ENCODE data around the gene BMP6. TPM values are rescaled to one million over a fixed set of nuclear protein-coding genes. Genes with fewer than 3 reads are reported as not detected.

The BMP6 gene
- total and polyA plus RNA-seq, 2 experiments from 2014 or later: 1.3 to 10.3 TPM

DNA sequence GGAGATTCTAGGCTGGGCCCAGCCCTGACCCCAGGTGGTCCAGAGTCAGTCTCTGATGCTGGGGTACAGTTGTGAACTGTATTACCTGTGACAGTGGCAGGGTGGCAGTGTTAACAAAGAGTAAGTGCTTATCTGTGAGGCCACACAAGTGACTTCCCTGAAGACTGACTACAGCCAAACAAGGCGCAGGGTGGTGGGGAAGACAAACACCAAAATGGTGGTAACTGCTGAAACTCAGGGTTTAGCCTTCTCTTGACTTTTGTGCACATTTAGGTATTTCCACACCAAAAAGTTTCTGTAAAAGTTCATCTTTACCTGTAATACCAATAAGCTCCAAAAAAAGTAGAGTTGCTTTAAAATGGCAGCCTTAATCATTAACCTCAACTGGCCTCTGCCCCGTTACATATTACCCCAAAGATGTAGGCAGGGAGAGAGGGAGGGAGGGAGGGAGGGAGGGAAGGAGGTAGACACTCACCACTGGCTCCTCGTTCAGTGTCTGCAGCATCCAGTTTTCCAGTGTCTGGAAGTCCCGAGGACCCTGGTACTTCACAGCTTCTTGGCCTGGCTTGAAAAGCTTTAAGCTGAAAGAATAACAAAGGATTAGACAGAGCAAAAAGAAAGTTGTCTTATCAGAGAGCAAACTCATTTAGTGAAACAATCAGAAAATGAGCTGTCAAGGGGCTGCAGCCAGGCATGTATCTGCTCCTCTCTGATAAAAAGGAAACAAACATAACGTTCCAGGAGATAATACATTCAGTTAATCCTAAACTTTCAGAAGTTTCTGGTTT is 173.4 kb downstream of the BMP6 start:
- no peak for TF ChIP-seq EZH2 (IDR thresholded peaks at IDR 0.05; ENCODE audit: insufficient read depth, poor library complexity, severe bottlenecking)
- no peak for TF ChIP-seq EZH2phosphoT487 (IDR thresholded peaks at IDR 0.05; ENCODE audit: insufficient read depth, low read depth)
- peaks cover 65% of the 10 kb centered on the region for H3K79me2 ChIP-seq (ENCODE audit: insufficient read depth)
- peaks cover 57% of the 10 kb centered on the region for H3K36me3 ChIP-seq (ENCODE audit: low read depth)
- no peaks in the 10 kb centered on the region for H4K20me1 ChIP-seq (ENCODE audit: insufficient read depth)
- H3K4me2 ChIP-seq (ENCODE audit: unreplicated experiment): no peak overlapping the region
- WGBS, 2 experiments (ENCODE audit: low coverage in 1 of 2, low lambda C conversion rate in 2 of 2, missing lambda C conversion rate in 2 of 2): 92 to 95% methylated on average over 5 of the region's 5 CpGs
- H3K9me3 ChIP-seq (ENCODE audit: low read depth): no peaks in the 10 kb centered on the region
- H3F3A ChIP-seq (ENCODE audit: insufficient read depth): peaks cover 11% of the 10 kb centered on the region; the same call in 1 of the 2 replicates
- in situ Hi-C loops (cut with MboI): loop anchor here (10.0 kb wide), 1 partner anchor 174 kb away; the partner anchor contains the start of gene BMP6
- no peaks in the 10 kb centered on the region for H3K4me1 ChIP-seq (ENCODE audit: insufficient read depth)
- DNase-seq: no peak
- H3K9ac ChIP-seq: no peak overlapping the region
- H3K9me2 ChIP-seq (ENCODE audit: insufficient read depth): no peaks in the 10 kb centered on the region
- H3K4me3 ChIP-seq: no peak overlapping the region
- no peaks in the 10 kb centered on the region for H3K27me3 ChIP-seq (replicated peaks; ENCODE audit: insufficient read depth)
- H3K27ac ChIP-seq: no peak overlapping the region
- no peak overlapping the region for H2AFZ ChIP-seq

DNA sequence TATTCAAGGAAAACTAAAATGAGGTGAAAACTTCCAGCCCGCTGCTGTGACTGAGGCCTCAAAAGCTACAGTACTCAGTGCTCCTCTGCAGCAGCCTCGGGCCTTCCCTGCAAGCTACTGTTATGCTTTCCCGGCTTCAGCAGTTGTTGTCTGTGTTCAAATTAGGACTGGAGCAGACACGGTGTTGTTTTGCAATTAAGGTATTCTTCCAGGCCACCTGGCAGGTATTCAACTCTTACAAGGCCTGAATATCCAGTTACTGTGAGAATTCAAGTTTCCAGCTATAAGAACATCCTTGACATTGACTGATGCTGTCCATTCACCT is 174.0 kb downstream of the BMP6 start:
- Histone ChIP-seq H3K9me3 (ENCODE audit: low read depth) (no peaks in the 10 kb centered on the region), H3K27me3 (replicated peaks; ENCODE audit: insufficient read depth) (no peaks in the 10 kb centered on the region), H3K4me3 (no peak overlapping the region), H3K27ac (no peak overlapping the region), H2AFZ (no peak overlapping the region), H4K20me1 (ENCODE audit: insufficient read depth) (0 out of 2 replicates have a peak, but pooled peaks cover under 1% of the 10 kb centered on the region), H3K4me1 (ENCODE audit: insufficient read depth) (no peaks in the 10 kb centered on the region), H3K9ac (no peak overlapping the region), H3K9me2 (ENCODE audit: insufficient read depth) (no peaks in the 10 kb centered on the region), H3F3A (ENCODE audit: insufficient read depth) (peaks cover 7% of the 10 kb centered on the region; the same call in 1 of the 2 replicates), H3K4me2 (ENCODE audit: unreplicated experiment) (no peak overlapping the region), H3K36me3 (ENCODE audit: low read depth) (peaks cover 58% of the 10 kb centered on the region), H3K79me2 (ENCODE audit: insufficient read depth) (peaks cover 71% of the 10 kb centered on the region)
- DNase-seq: no peak
- in situ Hi-C loops (cut with MboI): loop anchor here (10.0 kb wide), 1 partner anchor 175 kb away; the partner anchor contains the start of gene BMP6
- 82 to 93% methylated on average over 4 of the region's 4 CpGs for WGBS, 2 experiments (ENCODE audit: low coverage in 1 of 2, low lambda C conversion rate in 2 of 2, missing lambda C conversion rate in 2 of 2)
- no peak for TF ChIP-seq EZH2 (IDR thresholded peaks at IDR 0.05; ENCODE audit: insufficient read depth, poor library complexity, severe bottlenecking)
- no peak for TF ChIP-seq EZH2phosphoT487 (IDR thresholded peaks at IDR 0.05; ENCODE audit: insufficient read depth, low read depth)

DNA sequence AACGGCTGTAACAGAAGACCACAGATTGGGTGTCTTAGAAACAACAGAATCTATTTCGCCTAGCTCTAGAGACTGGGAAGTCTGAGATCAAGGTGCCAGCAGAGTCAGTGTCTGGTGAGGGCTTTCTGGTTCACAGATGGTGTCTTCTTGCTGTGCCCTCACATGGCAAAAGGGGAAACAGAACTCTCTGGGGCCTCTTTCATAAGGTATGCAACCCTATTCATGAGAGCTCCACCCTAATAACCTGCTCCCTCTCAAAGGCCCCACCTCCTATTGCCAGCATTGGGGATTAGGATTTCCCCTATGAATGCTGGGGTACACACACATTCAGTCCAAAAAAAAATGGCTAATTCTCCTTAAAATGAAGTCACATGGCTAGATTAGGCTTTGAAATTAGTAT is 174.7 kb downstream of the BMP6 start:
- Histone ChIP-seq H3F3A (ENCODE audit: insufficient read depth) (peaks cover 7% of the 10 kb centered on the region; the same call in 1 of the 2 replicates), H3K36me3 (ENCODE audit: low read depth) (peaks cover 57% of the 10 kb centered on the region), H3K9ac (no peak overlapping the region), H3K27ac (no peak overlapping the region), H3K27me3 (replicated peaks; ENCODE audit: insufficient read depth) (no peaks in the 10 kb centered on the region), H3K9me2 (ENCODE audit: insufficient read depth) (no peaks in the 10 kb centered on the region), H3K4me3 (no peak overlapping the region), H2AFZ (no peak overlapping the region), H3K79me2 (ENCODE audit: insufficient read depth) (peaks cover 75% of the 10 kb centered on the region), H4K20me1 (ENCODE audit: insufficient read depth) (peaks cover 7% of the 10 kb centered on the region; the same call in 1 of the 2 replicates), H3K9me3 (ENCODE audit: low read depth) (no peaks in the 10 kb centered on the region), H3K4me1 (ENCODE audit: insufficient read depth) (no peaks in the 10 kb centered on the region), H3K4me2 (ENCODE audit: unreplicated experiment) (no peak overlapping the region)
- 70 to 79% methylated on average over 2 of the region's 2 CpGs for WGBS, 2 experiments (ENCODE audit: low coverage in 1 of 2, low lambda C conversion rate in 2 of 2, missing lambda C conversion rate in 2 of 2)
- in situ Hi-C loops (cut with MboI): no loop called here
- DNase-seq: no peak
- no peak for TF ChIP-seq EZH2 (IDR thresholded peaks at IDR 0.05; ENCODE audit: insufficient read depth, poor library complexity, severe bottlenecking)

DNA sequence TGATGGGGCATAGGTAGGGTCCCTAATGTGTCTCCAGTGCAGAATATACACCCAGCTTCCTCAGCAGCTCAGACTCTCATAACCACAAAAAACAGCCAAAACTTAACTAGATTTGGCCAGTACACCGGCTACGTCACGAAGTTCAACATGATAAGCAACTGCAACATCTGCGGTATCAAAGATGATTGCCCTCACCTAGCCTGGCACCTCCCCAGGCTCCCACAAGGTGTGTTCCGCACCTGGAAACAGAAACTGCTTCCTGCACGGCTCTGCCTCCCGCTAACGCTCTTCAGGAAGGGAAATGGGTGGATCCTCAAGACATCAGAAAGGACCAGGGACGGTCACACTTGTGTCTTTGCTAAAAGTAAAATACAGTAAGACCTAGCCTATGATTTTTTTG is 175.2 kb downstream of the BMP6 start:
- Histone ChIP-seq H4K20me1 (ENCODE audit: insufficient read depth) (peaks cover 7% of the 10 kb centered on the region; the same call in 1 of the 2 replicates), H3K4me2 (ENCODE audit: unreplicated experiment) (no peak overlapping the region), H3K36me3 (ENCODE audit: low read depth) (peaks cover 54% of the 10 kb centered on the region), H3K79me2 (ENCODE audit: insufficient read depth) (peaks cover 79% of the 10 kb centered on the region), H3K27me3 (replicated peaks; ENCODE audit: insufficient read depth) (no peaks in the 10 kb centered on the region), H3K9me2 (ENCODE audit: insufficient read depth) (no peaks in the 10 kb centered on the region), H3F3A (ENCODE audit: insufficient read depth) (peaks cover 7% of the 10 kb centered on the region; the same call in 1 of the 2 replicates), H3K27ac (no peak overlapping the region), H3K4me3 (no peak overlapping the region), H2AFZ (no peak overlapping the region), H3K4me1 (ENCODE audit: insufficient read depth) (no peaks in the 10 kb centered on the region), H3K9me3 (ENCODE audit: low read depth) (no peaks in the 10 kb centered on the region), H3K9ac (no peak overlapping the region)
- 91 to 92% methylated on average over 9 of the region's 9 CpGs for WGBS, 2 experiments (ENCODE audit: low coverage in 1 of 2, low lambda C conversion rate in 2 of 2, missing lambda C conversion rate in 2 of 2)
- no peak for DNase-seq
- TF ChIP-seq EZH2phosphoT487 (IDR thresholded peaks at IDR 0.05; ENCODE audit: insufficient read depth, low read depth) (no peak), EZH2 (IDR thresholded peaks at IDR 0.05; ENCODE audit: insufficient read depth, poor library complexity, severe bottlenecking) (no peak)
- in situ Hi-C loops (cut with MboI): no loop called here
